ENCODE data around the gene NHLRC1.
A peak's percentile ranks its signal among the peaks of the same experiment; 100 is the strongest.

DNA sequence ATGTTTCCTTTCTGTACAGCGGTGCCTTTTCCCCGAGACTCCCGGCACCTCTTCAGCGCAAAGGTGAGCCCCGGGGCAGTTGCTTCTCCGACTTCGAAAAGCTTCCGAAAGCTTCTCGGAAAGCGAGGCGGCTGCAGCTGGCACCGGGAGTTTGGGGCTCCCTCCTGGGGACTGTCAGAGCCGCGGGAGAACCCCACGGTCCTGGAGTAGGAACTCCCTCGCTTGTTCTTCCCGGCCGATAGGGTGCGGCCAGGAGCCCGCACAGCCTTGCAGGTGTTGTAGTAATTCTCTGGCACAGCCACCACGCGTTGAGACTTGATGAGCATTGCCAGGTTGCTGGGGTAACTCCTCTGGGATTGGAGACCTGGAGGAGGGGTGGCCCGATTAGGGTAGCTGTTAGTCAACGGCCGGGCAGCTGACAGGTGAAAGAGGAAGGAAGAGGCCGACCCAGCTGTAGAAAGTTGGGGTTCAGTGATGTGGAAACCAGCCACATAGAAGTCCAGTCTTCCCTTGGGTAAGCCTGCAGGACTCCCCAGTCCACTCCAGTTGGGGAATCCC is 33.5 kb upstream of the NHLRC1 start:
- no peak for TF ChIP-seq POLR2A (IDR thresholded peaks at IDR 0.05)
- TF ChIP-seq, protein P1, sequence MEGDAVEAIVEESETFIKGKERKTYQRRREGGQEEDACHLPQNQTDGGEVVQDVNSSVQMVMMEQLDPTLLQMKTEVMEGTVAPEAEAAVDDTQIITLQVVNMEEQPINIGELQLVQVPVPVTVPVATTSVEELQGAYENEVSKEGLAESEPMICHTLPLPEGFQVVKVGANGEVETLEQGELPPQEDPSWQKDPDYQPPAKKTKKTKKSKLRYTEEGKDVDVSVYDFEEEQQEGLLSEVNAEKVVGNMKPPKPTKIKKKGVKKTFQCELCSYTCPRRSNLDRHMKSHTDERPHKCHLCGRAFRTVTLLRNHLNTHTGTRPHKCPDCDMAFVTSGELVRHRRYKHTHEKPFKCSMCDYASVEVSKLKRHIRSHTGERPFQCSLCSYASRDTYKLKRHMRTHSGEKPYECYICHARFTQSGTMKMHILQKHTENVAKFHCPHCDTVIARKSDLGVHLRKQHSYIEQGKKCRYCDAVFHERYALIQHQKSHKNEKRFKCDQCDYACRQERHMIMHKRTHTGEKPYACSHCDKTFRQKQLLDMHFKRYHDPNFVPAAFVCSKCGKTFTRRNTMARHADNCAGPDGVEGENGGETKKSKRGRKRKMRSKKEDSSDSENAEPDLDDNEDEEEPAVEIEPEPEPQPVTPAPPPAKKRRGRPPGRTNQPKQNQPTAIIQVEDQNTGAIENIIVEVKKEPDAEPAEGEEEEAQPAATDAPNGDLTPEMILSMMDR (IDR thresholded peaks at IDR 0.05) = peak in 1 of 6 experiments; percentile 26
